ENCODE results near the gene CA11.
A peak's percentile ranks its signal among the peaks of the same experiment; 100 is the strongest.

The CA11 gene

DNA sequence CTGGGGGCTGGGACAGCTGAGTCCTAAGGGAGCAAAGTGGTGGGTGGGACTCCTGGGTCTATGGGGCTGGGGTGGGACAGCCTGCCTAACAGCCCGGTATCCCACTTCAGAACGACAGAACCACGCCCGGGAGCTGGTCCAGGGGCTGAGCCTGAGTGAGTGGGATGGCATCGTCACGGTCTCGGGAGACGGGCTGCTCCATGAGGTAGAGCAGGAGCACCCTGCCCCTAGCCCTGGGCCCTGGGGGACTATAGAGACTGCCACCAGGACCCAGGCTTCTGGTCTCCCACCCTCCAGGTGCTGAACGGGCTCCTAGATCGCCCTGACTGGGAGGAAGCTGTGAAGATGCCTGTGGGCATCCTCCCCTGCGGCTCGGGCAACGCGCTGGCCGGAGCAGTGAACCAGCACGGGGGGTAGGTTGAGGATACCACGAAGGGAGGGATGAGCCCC, 18.1 kb downstream of the CA11 start:
- no peak for DNase-seq

DNA sequence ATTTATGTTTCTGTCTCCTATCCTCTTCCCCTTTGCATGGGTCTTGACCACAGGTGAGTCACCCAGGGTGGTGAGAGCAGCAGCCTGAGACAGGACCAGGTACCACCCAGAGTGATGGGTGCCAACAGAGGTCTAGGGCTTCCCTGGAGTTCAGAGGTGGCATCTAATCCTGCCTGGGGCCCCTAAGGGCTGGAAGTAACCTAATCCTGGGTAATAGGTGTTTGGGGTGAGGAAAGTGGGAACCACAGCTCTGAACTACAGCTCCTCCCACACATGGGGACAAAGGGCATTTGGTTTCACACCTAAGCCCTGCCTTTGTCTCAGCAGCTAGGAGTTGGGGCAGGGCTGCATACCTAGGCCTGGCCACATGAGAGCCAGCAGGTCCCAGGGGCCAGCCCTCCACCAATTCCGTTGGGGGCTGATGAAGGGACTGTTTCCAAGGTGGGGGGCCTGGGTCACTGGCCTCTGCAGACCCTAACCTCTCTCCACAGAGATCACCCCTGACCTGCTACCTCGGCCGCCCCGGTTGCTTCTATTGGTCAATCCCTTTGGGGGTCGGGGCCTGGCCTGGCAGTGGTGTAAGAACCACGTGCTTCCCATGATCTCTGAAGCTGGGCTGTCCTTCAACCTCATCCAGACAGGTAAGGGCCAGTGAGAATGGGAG, 18.7 kb downstream of the CA11 start:
- peak; percentile 57 for DNase-seq

DNA sequence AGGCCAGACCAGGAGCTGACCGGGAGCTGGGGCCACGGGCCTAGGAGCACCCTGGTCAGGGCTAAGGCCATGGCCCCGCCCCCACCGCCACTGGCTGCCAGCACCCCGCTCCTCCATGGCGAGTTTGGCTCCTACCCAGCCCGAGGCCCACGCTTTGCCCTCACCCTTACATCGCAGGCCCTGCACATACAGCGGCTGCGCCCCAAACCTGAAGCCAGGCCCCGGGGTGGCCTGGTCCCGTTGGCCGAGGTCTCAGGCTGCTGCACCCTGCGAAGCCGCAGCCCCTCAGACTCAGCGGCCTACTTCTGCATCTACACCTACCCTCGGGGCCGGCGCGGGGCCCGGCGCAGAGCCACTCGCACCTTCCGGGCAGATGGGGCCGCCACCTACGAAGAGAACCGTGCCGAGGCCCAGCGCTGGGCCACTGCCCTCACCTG, 20.1 kb downstream of the CA11 start:
- DNase-seq, result no peak

DNA sequence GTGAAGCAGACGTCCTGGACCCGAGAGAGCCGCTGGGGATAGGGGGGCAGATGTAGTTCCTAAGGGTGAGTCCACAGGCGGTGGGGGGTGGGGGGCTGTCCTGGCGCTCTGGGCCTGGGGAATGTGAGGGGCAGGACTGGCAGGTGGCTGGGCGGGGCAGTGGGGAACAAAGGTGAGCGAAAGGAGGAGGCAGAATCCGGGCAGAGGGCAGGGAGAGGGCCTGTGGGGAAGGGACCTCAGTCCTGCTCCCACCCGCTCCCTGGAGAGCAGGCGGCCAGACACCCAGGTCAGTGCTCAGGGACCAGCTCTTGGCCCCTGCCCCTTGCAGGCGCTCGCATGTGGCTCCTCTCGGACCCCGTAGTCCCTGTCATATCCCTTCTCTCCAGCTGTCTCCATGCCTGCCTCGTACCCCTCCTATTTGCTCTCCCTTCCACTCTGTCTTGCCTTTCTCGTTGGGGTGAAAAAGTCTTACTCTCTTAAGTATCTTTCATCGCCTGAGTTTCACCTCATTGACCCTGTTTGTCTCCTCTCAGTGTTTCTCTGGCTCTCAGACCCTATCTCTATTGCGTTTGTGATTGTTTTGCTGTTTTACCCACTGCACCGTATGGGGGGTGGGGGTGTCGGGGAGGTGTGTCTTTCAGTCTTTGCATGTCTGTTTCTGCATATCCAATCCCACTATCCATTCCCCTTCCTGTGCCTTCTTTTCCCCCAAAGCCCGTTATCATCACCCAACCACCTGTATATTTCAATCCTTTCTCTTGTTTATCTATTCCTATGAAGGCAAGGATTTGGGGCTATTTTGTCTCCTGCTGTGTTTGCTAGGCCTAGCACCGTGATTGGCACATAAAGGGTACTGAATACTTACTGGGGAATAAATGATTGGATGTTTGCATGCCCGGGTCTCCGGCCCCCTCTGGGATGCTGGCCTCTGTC, 20.9 kb downstream of the CA11 start:
- DNase-seq, result no peak

- DNase-seq, result peak; percentile 95
Observed at GRCh38 chr19:48624067-48624594, 21.9 kb downstream of the CA11 start.

- DNase-seq, result no peak
Observed at GRCh38 chr19:48623556-48624066, 22.4 kb downstream of the CA11 start.

GRCh38 chr19:48619692-48620585, 26.0 kb downstream of the CA11 start:
- no peak for DNase-seq

- DNase-seq, result peak; percentile 95
Observed at GRCh38 chr19:48618916-48619691, 26.9 kb downstream of the CA11 start, which contains the start of the genes RPL18 and SPHK2. Gene RPL18 (minus strand): TSS chr19:48619178. CDS start chr19:48619143, 35 bp downstream. Gene SPHK2 (plus strand): TSS chr19:48619506. CDS start chr19:48620515, 1,009 bp downstream.

GRCh38 chr19:48618278-48618915, 27.6 kb downstream of the CA11 start:
- DNase-seq, result no peak

DNA sequence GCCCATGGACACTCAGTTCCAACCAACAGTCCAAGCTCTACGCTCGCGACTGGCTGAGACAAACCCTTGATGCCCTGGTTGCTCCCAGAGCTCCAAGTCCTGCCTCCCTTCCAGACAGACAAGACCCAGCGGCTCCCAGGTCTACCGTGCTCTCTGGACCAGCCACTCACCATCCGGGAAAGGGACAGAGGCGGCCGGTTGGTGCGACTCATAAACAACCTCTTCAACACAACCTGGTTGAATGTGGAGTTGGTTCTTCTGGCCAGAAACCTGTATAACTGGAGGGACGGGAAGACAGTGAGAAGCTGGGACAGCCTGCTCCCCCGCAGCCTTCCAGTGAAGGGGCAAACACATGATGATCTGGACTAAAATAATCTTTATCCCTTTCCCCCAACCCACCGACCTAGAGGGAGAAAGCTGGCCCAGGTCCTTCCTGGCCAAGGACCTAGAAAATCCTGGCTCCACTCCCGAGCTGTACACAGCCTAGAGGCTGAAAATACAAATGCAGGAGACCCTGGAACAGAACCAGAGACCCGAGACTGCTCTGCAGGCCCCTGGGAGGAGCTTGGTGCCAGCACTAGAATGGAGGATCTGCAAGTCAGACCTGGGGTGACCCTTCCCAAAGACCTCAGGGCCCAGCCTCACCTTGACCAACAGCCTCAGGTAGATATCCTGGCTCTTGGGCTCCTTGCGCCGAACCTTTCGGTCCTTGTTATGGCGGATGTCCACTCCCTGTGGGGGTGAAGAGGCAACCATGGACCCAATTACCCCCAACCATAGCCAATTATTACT, 28.6 kb downstream of the CA11 start:
- no peak for DNase-seq

GRCh38 chr19:48616491-48617056, 29.4 kb downstream of the CA11 start:
- DNase-seq, result no peak

GRCh38 chr19:48616041-48616436, 29.9 kb downstream of the CA11 start:
- DNase-seq, result no peak

DNA sequence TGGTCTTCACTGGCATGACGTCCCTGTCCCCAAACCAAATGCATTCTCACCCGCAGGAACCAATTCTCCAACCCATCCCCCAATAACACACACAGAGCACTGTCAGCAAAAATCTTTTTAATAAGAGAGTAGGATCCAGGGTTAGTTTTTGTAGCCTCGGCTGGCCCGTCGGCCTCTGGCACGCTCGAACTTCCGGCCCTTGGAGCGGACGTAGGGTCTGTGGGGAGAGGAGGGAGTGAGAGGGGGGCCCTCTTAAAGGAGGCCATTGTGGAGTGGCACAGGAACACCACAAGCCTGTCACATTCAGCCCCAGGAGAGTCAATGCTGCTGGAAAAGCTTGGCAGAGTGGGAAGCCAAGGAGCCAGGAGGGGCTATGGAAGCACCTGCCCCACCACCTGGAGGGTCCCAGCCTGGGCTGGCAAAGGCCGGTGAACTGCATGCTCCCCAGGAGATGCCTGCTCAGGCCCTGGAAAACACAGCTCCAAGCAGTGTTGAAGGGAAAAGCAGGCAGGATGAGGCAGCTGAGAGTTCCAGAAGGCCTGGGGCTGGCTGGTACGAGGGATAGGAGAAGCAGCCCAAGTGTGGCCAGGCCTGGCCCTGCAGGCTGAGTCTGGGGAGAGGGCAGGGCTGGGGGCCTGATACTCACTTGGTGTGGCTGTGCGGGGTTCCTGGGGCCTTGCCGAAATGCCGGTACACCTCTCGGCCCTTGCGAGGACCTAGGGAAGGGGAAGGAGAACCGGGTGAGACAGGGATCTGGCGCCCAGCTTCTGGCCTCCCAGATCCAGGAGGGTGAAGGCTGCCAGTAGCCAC, 30.6 kb downstream of the CA11 start:
- no peak for DNase-seq

- no peak for DNase-seq
Observed at GRCh38 chr19:48614436-48615230, 31.4 kb downstream of the CA11 start, which contains the start of gene FAM83E. Gene FAM83E (minus strand): TSS chr19:48615076. CDS start chr19:48613372, 1,704 bp downstream.

DNA sequence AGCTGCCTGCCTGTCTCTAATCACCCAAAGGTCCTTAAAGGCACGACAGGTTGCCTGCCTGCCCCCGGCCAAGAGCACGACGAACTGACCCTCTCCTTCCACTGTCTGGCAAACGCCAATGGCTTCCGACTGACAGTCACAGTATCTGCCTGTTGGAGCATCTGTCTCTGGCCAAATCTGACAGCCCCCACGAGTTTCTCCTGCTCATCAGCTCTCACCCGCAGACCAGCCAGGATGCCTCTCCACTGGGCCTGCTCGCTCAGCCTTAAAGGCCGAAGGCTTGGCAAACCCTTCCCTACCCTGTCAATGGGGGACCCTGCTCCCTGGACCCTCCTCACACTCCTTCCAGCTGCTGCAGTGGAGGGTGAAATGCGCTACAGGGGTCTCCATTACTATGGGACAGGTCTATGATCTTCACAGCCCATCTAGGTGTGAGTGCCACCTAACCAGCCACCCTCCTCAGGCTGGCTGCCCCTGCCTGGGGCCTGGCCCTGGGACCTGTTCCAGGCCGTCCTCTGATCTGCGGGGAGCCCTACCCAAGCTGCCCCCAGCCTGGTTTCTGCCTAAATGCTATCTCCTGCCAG, 32.0 kb downstream of the CA11 start:
- DNase-seq, result no peak

GRCh38 chr19:48613024-48613851, 32.7 kb downstream of the CA11 start:
- no peak for DNase-seq
